Mucosa of gallbladder (tissue), 1 donor: Measurements from ENCODE around the gene PTDSS2. TPM values are rescaled to one million over a fixed set of nuclear protein-coding genes. Genes with fewer than 3 reads are reported as not detected.
A peak's percentile ranks its signal among the peaks of the same experiment; 100 is the strongest.

ENCODE experiments used
- DNase-seq: peaks from one replicate; pipeline ENCODE4 v3.0.0-alpha.2; 2020; ENCODE audit warnings: low spot score
- total RNA-seq: library from RNA; stranded (reverse); gene quantifications from one replicate; pipeline ENCODE4 v1.2.1, GENCODE V29; 2021
- donor health status: DM: no; HTN: no; CAD: no.

Gene PTDSS2
- total RNA-seq, 1 donor from 2014 or later = 36.6 TPM

- DNase-seq = peak; percentile 95
Measured at GRCh38 chr11:447923-448731, 2.0 kb upstream of the PTDSS2 start.

- peak; percentile 79 for DNase-seq
Measured at GRCh38 chr11:450809-451451, 851 bp downstream of the PTDSS2 start.

- DNase-seq = no peak
Measured at GRCh38 chr11:451738-452137, 1.7 kb downstream of the PTDSS2 start.

GRCh38 chr11:452203-452744, 2.2 kb downstream of the PTDSS2 start:
- DNase-seq = no peak

- DNase-seq = no peak
Measured at GRCh38 chr11:452916-453527, 2.9 kb downstream of the PTDSS2 start.

GRCh38 chr11:453564-453963, 3.5 kb downstream of the PTDSS2 start:
- no peak for DNase-seq

GRCh38 chr11:454043-454442, 4.0 kb downstream of the PTDSS2 start:
- DNase-seq = no peak

GRCh38 chr11:454801-455565, 4.9 kb downstream of the PTDSS2 start:
- DNase-seq = no peak

- no peak for DNase-seq
Measured at GRCh38 chr11:455566-456147, 5.6 kb downstream of the PTDSS2 start.

GRCh38 chr11:456533-456932, 6.5 kb downstream of the PTDSS2 start:
- no peak for DNase-seq

- DNase-seq = no peak
Measured at GRCh38 chr11:457111-457760, 7.2 kb downstream of the PTDSS2 start.

- no peak for DNase-seq
Measured at GRCh38 chr11:459511-460220, 9.6 kb downstream of the PTDSS2 start.

- no peak for DNase-seq
Measured at GRCh38 chr11:460331-461199, 10.5 kb downstream of the PTDSS2 start.

GRCh38 chr11:461626-462025, 11.5 kb downstream of the PTDSS2 start:
- DNase-seq = no peak

- DNase-seq = no peak
Measured at GRCh38 chr11:462107-462890, 12.2 kb downstream of the PTDSS2 start.

- no peak for DNase-seq
Measured at GRCh38 chr11:464316-464715, 14.2 kb downstream of the PTDSS2 start.

- no peak for DNase-seq
Measured at GRCh38 chr11:465896-466530, 15.9 kb downstream of the PTDSS2 start.

GRCh38 chr11:468036-468435, 18.0 kb downstream of the PTDSS2 start:
- no peak for DNase-seq
